Effector memory CD4-positive, alpha-beta T cell (primary cell): ENCODE results near the gene ERC2.
"Not testable (repeated sequence)": the region's sequence is repeated elsewhere in the genome, so short reads cannot be mapped to it uniquely, and the experiment has no call there.

ENCODE experiments used
- DNase-seq, 3 donors: peaks; one replicate each; pipeline ENCODE4 v3.0.0-alpha.2; 2020
- H3K27ac ChIP-seq: 2 replicates; pipeline ENCODE4 v1.7.0; 2013; ENCODE audit warnings: mild to moderate bottlenecking, low read length, moderate library complexity; ENCODE audit not compliant: insufficient read depth, poor library complexity, severe bottlenecking
- H3K27me3 ChIP-seq: replicated peaks from 2 replicates; pipeline ENCODE4 v1.7.0; 2013; ENCODE audit warnings: mild to moderate bottlenecking, low read length; ENCODE audit not compliant: insufficient read depth, control insufficient read depth, poor library complexity, severe bottlenecking
- H3K36me3 ChIP-seq: 2 replicates; pipeline ENCODE4 v1.7.0; 2013; ENCODE audit warnings: mild to moderate bottlenecking, low read length, moderate library complexity; ENCODE audit not compliant: control insufficient read depth, insufficient read depth
- H3K4me1 ChIP-seq: 2 replicates; pipeline ENCODE4 v1.7.0; 2013; ENCODE audit warnings: low read length, mild to moderate bottlenecking; ENCODE audit not compliant: control insufficient read depth, insufficient read depth, poor library complexity, severe bottlenecking
- H3K4me3 ChIP-seq: 2 replicates; pipeline ENCODE4 v1.7.0; 2013; ENCODE audit warnings: low read length, low read depth, mild to moderate bottlenecking; ENCODE audit not compliant: insufficient read depth, poor library complexity, severe bottlenecking
- H3K9me3 ChIP-seq: 2 replicates; pipeline ENCODE4 v1.7.0; 2013; ENCODE audit warnings: mild to moderate bottlenecking, low read length, moderate library complexity; ENCODE audit not compliant: control insufficient read depth

ERC2 gene

DNA sequence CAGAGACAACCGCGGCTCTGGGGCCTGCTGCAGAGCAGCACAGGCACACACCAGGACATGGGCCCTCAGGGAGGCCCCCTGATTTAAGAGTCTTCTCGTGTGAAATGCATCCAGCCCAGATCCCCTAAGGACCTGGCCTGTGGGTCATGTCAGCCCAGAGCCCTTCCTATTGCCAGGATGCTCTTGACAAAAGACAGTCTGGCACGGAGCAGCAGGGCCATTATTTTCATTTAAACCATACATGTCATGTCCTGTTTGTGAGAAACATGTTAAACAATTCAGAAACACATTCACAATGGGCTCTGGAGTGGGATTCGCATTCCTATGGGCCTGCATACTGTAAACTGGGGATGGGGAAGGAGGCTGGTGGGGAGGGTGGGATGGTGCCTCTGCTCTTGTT is 613.8 kb downstream of the ERC2 start:
- DNase-seq: no peak

DNA sequence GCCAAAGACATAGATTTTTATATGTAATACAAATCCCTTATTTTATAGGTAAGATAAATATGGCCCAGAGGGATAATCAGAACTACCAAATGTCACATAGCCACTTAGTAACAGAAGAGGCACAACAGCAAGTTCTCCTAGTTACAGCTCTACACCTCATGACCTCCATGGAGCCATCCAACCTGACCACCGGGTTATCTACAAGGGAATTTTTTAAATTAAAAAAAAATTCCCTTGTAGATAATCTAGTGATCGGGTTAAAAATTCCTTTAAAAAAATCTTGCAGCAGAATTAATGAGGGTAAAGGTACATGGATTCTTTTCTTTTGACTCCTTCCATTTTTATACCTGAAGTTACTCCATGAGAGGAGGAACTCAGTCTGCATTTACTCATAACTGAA is 615.9 kb downstream of the ERC2 start:
- Histone ChIP-seq H3K36me3 (no peaks in the 10 kb centered on the region), H3K4me1 (no peaks in the 10 kb centered on the region), H3K27ac (no peak overlapping the region), H3K27me3 (no peaks in the 10 kb centered on the region), H3K4me3 (no peak overlapping the region), H3K9me3 (no peaks in the 10 kb centered on the region)
- DNase-seq: no peak

More for the DNA sequence above, 613.8 kb downstream of the ERC2 start:
- H3K36me3 ChIP-seq: no peaks in the 10 kb centered on the region
- H3K27ac ChIP-seq: no peak overlapping the region
- H3K4me3 ChIP-seq: no peak overlapping the region
- no peaks in the 10 kb centered on the region for H3K27me3 ChIP-seq
- no peaks in the 10 kb centered on the region for H3K4me1 ChIP-seq
- H3K9me3 ChIP-seq: no peaks in the 10 kb centered on the region

DNA sequence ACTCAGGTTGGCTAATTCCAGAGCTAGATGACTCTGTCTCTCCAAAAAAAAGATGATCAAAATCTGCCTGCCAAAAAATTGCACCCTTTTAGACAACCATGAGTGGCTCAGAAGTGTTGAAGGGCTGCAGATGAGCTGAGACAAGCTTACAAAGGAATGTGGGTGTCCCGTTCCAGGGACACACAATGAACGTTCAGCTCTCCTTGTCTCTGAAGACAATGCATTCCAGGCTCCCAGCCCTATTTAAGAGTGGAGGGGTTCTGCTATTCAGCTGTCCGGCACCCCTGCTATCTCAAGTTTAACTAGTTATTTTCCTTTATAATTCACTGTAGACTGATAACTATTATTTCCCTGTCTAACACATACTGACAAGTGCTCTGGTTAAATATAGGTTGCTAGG is 626.1 kb downstream of the ERC2 start:
- H3K4me1 ChIP-seq: no peaks in the 10 kb centered on the region
- H3K27ac ChIP-seq: no peak overlapping the region
- no peak overlapping the region for H3K4me3 ChIP-seq
- no peaks in the 10 kb centered on the region for H3K27me3 ChIP-seq
- H3K36me3 ChIP-seq: no peaks in the 10 kb centered on the region
- no peak for DNase-seq
- no peaks in the 10 kb centered on the region for H3K9me3 ChIP-seq

DNA sequence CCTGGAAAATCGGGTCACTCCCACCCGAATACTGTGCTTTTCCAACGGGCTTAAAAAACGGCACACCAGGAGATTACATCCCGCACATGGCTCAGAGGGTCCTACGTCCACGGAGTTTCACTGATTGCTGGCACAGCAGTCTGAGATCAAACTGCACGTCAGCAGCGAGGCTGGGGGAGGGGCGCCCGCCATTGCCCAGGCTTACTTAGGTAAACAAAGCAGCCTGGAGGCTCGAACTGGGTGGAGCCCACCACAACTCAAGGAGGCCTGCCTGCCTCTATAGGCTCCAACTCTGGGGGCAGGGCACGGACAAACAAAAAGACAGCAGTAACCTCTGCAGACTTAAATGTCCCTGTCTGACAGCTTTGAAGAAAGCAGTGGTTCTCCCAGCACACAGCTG is 636.4 kb downstream of the ERC2 start:
- not testable (repeated sequence) for H3K27me3 ChIP-seq, H3K4me1 ChIP-seq, H3K36me3 ChIP-seq, H3K9me3 ChIP-seq, H3K27ac ChIP-seq, DNase-seq, H3K4me3 ChIP-seq

DNA sequence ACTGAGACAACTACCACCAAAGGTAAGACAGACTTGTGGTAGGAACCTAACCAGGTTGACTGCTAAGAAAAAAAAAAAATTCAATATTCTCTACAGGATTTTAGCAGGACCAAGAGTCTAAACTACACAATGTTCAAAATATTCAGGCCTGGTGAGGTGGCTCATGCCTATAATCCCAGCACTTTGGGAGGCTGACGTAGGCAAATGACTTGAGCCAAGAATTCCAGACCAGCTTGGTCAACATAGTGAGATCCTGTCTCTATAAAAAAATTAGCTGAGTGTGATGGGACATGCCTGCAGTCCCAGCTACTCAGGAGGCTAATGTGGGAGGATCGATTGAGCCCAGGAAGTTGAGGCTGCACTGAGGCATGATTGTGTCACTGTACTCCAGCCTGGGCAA is 639.6 kb downstream of the ERC2 start:
- Histone ChIP-seq H3K27ac (no peak overlapping the region), H3K9me3 (no peaks in the 10 kb centered on the region), H3K4me3 (no peak overlapping the region), H3K36me3 (no peaks in the 10 kb centered on the region), H3K4me1 (no peaks in the 10 kb centered on the region), H3K27me3 (no peaks in the 10 kb centered on the region)
- no peak for DNase-seq

DNA sequence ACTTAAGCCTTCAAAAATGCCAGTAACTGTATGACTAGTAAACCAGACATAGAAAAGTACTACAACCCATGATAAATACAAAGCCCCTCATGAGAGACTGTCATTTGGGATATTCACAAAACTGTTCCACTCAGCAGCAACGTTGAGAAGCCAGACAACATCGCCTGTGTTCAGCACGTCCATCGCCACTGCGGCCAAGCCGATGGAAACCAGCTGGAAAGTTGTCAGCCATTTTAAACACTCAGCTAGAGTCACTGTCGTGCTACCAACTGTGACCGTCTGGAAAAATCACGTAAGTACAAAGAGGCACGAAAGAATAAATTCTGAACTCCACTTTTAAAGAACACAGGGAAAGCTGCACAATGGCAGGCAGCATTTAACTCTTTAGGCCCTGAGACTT is 640.5 kb downstream of the ERC2 start:
- no peaks in the 10 kb centered on the region for H3K27me3 ChIP-seq
- no peak for DNase-seq
- no peaks in the 10 kb centered on the region for H3K36me3 ChIP-seq
- no peak overlapping the region for H3K27ac ChIP-seq
- H3K9me3 ChIP-seq: no peaks in the 10 kb centered on the region
- H3K4me1 ChIP-seq: no peaks in the 10 kb centered on the region
- H3K4me3 ChIP-seq: no peak overlapping the region

DNA sequence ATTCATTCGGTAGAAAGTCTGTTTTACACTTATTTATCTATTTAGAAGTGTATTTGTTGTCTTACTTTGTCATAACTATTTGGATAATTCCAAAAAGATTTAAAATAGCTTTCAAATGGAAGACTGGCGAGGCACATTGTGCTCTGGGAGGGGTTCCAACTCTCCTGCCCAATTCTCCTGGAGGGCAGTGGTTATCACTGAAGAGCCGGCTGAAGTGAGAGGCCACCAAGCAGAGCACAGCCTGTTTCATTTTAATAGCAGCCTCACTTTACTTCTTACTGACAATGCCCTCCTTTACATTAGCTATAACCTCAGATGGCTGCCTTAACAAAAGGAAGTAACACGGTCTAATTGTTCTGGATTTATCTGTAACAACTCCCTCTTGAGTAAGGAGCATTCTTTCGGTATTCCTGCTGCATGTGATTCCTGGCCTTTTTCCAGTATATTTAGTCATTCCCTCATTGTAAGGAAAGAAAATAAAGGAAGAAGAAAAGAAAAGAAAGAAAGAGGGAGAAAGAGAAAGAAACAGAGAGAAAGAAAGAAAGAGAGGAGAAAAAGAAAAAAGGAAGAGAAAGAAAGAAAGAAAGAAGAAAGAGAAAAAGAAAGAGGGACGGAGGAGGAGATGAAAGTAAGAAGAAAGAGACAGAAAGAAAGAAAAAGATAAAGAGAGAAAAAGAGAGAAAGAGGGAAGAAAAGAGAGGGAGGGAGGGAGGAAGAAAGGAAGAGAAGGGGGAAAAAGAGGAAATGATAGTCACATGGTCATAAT is 641.4 kb downstream of the ERC2 start:
- Histone ChIP-seq H3K4me3 (no peak overlapping the region), H3K9me3 (no peaks in the 10 kb centered on the region), H3K27ac (no peak overlapping the region), H3K4me1 (no peaks in the 10 kb centered on the region), H3K36me3 (no peaks in the 10 kb centered on the region), H3K27me3 (no peaks in the 10 kb centered on the region)
- no peak for DNase-seq

DNA sequence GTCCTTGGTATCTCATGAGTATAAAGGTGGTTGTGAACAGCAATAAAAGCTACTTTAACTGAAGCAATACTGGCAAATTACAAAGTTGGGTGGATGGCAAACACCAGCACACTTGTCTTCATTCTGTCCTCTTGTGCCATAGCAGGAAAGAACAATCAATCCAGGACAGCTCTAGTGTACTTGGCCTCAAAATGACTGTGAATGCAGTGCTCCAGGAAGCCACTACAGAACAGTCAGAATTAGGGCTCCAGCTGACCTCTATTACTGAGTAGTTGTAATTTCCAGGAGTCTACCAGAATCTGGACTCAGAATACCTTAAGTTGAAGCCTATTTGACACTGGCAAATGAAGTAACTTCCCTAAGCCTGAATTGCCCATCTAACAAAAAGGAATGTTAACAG is 642.2 kb downstream of the ERC2 start:
- no peaks in the 10 kb centered on the region for H3K9me3 ChIP-seq
- DNase-seq: no peak
- no peak overlapping the region for H3K27ac ChIP-seq
- H3K27me3 ChIP-seq: no peaks in the 10 kb centered on the region
- H3K4me3 ChIP-seq: no peak overlapping the region
- H3K36me3 ChIP-seq: no peaks in the 10 kb centered on the region
- H3K4me1 ChIP-seq: no peaks in the 10 kb centered on the region

DNA sequence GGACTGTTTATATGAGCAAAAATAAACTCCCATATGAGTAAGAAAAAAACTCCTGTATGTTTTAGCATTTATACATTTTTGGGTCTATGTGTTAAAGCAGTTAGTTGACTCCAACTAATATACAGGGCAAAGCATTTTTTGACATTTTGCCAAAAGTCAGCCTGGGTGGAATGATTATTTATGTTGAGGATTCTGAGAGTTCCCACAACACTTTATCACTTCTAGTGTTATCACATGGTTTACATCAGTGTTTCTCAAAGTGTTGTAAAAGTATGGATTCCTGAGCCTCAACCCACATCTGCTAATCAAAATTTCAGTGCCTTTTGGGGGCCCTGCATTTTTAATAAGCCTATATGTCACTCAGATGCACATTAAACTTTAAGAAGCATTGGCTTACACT is 643.9 kb downstream of the ERC2 start:
- H3K27ac ChIP-seq: no peak overlapping the region
- H3K4me3 ChIP-seq: no peak overlapping the region
- H3K4me1 ChIP-seq: no peaks in the 10 kb centered on the region
- no peaks in the 10 kb centered on the region for H3K27me3 ChIP-seq
- H3K36me3 ChIP-seq: no peaks in the 10 kb centered on the region
- no peaks in the 10 kb centered on the region for H3K9me3 ChIP-seq
- no peak for DNase-seq

DNA sequence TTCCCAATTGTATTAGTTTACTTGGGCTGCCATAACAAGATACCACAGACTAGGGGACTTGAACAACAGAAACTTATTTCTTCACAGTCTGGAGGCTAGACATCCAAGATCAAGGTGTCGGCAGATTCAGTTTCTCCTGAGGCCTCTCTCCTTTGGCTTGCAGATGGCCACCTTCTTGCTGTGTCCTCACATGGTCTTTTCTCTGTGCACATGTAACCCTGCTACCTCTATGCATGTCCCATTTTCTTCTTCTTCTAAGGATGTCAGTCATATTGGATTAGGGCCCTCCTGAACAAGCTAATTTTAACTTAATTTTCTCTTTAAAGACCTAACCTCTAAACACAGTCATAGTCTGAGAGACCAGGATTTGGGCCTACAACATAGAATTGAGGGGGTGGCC is 644.4 kb downstream of the ERC2 start:
- Histone ChIP-seq H3K27ac (no peak overlapping the region), H3K36me3 (no peaks in the 10 kb centered on the region), H3K27me3 (no peaks in the 10 kb centered on the region), H3K4me3 (no peak overlapping the region), H3K9me3 (no peaks in the 10 kb centered on the region), H3K4me1 (no peaks in the 10 kb centered on the region)
- DNase-seq: no peak
